NCI-H1092 treated with DMSO at 0.1 percent for 48 hours (cell line): ENCODE results near the gene CNOT1.
"Not testable (repeated sequence)": the region's sequence is repeated elsewhere in the genome, so short reads cannot be mapped to it uniquely, and the experiment has no call there.

Experiments used
- DNase-seq: peaks from one replicate; lab custom pipeline; 2025; lab: John Stamatoyannopoulos, UW

The CNOT1 gene

GRCh38 chr16:58629733-58630640 lies at the start of gene CNOT1:
Gene CNOT1 (minus strand): TSS chr16:58629826. CDS start chr16:58599337, 30,489 bp downstream.
- peak; percentile 99 for DNase-seq

GRCh38 chr16:58678716-58679115 lies 49.1 kb upstream of the CNOT1 start:
- DNase-seq: no peak

- no peak for DNase-seq
These were observed 48.6 kb upstream of the CNOT1 start for GRCh38 chr16:58678269-58678668.

GRCh38 chr16:58670946-58671583 lies 41.4 kb upstream of the CNOT1 start:
- no peak for DNase-seq

- DNase-seq: no peak
These were observed 40.6 kb upstream of the CNOT1 start for GRCh38 chr16:58670177-58670576.

GRCh38 chr16:58665200-58665599 lies 35.6 kb upstream of the CNOT1 start:
- DNase-seq: no peak

GRCh38 chr16:58661199-58661830 lies 31.7 kb upstream of the CNOT1 start:
- peak; percentile 65 for DNase-seq

GRCh38 chr16:58659911-58660310 lies 30.3 kb upstream of the CNOT1 start:
- not testable (repeated sequence) for DNase-seq

- DNase-seq: no peak
These were observed 29.2 kb upstream of the CNOT1 start for GRCh38 chr16:58658796-58659211.

- no peak for DNase-seq
These were observed 27.3 kb upstream of the CNOT1 start for GRCh38 chr16:58656899-58657298.

- no peak for DNase-seq
These were observed 25.6 kb upstream of the CNOT1 start for GRCh38 chr16:58655215-58655596.

GRCh38 chr16:58654560-58655214 lies 25.1 kb upstream of the CNOT1 start:
- DNase-seq: no peak

- no peak for DNase-seq
These were observed 23.1 kb upstream of the CNOT1 start for GRCh38 chr16:58652741-58653140.

- no peak for DNase-seq
These were observed 22.3 kb upstream of the CNOT1 start for GRCh38 chr16:58651965-58652348.

- DNase-seq: no peak
These were observed 20.1 kb upstream of the CNOT1 start for GRCh38 chr16:58649707-58650106.

- DNase-seq: no peak
These were observed 17.5 kb upstream of the CNOT1 start for GRCh38 chr16:58647107-58647506.

GRCh38 chr16:58644765-58645487 lies 15.3 kb upstream of the CNOT1 start:
- DNase-seq: no peak

GRCh38 chr16:58644108-58644507 lies 14.5 kb upstream of the CNOT1 start:
- DNase-seq: no peak

- no peak for DNase-seq
These were observed 11.3 kb upstream of the CNOT1 start for GRCh38 chr16:58640949-58641348.

GRCh38 chr16:58639836-58640235 lies 10.2 kb upstream of the CNOT1 start:
- DNase-seq: no peak

GRCh38 chr16:58639230-58639629 lies 9.6 kb upstream of the CNOT1 start:
- no peak for DNase-seq
